HG03159 (cell line): ENCODE measurements around the gene CGNL1.

Experiments used
- ATAC-seq: cut with Tn5 transposase; IDR thresholded peaks from one replicate; pipeline ENCODE4 v1.9.1; 2021; ENCODE audit warnings: mild to moderate bottlenecking, moderate library complexity; ENCODE audit not compliant: unreplicated experiment

Gene CGNL1

DNA sequence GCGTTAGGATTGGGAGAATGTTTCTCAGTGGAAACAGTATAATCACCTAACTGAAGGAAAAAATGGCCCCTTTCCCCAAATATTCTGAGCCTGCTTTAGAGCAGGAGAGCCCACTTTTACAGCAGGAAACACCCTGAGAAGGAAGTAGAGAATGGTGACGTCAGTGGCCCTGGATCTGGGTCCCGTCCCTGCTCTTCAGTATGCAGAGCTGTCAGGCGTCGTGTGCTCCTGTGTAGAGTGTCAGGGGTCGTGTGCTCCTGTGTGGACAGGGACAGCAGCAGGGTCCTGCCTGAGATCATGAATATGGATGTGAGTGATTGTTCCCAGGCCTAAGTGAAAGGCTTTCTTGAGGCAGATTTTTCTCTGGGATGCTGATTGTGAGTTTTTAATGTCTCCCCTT, 45.2 kb downstream of the CGNL1 start:
- ATAC-seq = no peak

DNA sequence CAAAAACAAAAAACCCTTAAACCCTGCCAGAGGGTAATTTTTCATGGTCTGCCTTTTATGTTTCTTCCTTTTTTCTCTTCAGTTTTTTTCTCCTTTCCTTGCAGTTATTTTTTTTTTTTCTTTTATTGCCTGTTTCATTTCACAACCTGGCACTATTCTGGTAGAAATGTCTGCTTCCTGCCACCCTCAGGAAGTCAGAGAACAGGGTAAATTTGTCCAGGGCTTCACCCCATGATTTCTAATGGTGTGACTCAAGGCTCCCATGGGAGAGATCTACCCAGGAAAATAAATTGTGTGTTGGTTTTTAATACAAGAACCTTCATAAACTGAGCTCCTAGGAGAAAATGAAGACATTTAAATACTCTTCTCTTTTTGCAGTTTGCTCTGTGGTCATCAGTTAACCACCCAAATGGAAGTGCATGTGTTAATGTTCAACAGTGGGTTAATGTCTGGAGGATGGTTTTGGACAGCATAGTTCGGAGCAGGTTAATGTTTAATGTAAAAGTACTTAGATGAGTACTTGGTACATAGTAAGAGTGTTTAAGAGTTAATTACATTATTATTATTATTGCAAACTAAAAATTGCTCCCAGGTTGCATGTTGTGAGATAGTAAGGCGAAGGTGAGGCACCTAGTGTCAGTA, 45.9 kb downstream of the CGNL1 start:
- ATAC-seq = no peak

DNA sequence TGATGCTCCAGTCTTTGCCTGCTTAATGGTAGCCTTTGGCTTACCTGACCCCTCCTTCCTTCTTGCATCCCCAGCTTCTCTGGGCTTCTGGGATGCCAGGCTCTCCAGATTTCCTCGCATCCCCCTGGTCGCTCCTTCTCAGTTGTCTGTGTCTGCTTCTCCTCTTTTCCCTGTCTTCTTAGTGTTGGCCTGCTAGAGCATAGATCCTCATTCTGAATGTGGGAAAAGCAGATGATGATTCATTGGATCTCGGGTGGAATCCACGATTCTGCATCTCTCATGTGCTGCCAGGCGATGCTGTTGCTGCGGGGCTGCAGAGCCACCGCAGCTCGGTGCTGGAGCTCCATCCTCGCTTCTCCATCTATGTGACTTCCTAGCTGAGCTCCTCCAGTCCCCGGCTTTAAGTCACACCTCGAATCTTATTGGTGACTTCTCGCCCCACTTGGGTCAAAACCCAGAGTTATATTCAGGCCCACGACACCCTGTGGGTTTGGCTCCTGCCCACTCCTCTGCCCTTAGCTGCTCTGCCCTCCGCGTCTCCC, 47.4 kb downstream of the CGNL1 start:
- no peak for ATAC-seq

DNA sequence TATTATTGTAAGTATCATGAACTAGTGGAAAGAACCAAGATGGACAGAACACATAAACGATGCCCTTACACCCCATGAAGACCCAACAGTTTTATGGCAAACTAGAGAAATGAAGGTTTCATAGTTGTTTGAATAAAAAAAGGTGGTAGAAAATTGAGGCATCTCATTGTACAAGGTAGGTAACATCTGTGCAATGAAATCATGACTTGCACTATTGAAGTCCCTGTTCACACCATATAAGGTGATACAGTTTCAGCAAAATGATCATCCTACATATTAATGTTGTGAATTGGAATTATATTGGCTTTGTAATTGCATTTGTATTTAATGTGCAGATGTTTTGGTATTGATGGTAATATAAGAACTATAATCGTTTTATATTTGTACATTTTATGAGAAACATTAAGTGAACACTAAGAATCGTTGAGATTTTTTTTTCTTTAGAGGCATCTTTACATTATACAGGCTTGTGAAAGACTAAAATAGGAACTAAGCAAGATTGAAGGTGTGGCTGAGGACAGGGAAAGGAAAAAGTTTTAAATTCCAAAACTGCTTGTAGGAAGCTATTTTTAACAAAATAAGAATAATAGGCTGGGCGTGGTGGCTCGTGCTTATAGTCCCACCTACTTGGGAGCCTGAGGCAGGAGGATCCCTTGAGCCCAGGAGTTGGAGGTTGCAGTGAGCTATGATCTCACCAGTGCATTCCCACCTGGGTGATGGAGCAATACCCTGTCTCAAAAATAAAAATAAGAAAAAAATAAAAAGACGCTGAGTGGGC, 48.5 kb downstream of the CGNL1 start:
- ATAC-seq = no peak

DNA sequence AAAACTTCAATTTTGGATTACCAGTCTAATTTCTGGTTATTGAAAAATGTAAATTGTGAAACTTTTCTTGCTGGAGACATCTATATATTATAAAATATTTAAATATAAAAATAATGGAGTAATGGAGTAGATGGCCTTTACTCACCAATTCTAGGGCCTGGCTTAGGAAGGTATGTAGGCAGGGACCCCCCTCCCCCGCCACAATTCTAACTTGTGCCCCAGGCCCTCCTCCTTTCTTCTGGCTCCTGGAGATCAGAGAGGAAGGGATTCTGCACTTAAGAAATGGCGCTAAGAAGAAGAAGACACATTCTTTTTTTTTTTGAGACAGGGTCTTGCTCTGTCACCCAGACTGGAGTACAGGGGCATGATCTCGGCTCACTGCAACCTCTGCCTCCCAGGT, 49.5 kb downstream of the CGNL1 start:
- no peak for ATAC-seq

DNA sequence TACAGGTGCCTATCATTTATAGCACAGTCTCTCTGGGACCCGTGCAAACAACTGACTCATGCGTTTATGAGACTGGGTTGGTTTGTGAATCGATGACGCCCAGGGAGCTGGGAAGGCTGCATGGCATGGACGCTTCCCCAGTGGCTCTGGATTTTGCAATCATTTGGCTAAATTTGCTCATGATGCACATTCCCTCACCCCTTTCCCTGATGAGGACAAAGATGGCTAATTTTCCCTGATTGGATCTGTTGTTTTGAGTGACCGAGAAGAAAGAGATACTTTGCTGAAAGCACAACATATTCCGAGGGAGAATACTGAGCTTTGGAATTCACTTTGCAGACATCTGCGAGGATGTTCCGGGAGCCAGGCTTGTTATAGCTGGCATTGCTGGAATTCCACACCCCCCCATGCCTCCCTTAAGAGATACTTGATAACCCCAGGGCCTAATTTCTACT, 51.1 kb downstream of the CGNL1 start:
- no peak for ATAC-seq

DNA sequence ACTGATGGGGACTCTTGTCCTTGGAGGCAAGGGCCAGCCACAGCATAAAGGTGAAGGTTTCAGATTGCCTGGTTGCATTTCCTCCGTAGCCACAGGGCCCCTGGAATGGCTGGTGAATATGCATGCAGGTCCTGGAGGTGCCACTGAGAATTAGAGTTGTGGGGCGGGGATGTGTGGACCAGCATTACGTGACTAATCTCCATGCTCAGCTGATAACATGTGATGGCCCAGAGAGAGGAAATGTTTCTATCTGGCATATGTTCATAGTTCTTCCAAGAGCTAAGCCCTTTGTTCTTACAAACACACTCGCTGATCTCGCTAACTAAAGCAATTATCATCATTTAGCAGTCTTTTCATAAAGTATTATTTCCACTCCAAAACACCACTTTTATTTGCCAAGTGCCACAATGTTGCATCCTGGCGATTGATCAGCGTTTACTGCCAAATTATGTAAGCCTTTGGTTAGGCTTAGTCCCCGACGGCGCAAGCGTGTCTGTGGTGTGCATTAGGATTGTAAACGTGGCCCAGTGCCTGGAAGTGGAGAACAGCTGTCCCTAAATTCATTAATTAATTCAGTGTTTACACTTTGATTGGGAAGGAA, 55.9 kb downstream of the CGNL1 start:
- no peak for ATAC-seq

DNA sequence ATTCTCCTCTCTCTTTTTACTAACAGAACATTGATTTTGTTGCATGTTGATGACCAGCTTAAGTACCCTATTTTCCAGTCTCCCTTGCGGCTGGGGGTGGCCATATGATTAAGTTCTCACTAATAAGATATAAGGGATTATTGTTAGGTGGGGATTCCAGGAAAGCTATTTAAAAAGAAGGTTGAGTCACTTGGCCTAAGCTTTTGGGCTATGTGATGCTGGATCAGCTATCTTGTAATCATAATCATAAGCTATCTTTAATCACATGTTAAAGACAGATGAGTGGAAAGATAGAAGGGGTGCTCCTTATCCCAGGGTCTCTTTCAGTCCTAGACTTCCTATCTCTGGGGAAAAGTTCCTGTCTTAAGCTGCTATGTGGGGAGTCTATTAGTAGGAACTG, 59.9 kb downstream of the CGNL1 start:
- ATAC-seq = no peak

DNA sequence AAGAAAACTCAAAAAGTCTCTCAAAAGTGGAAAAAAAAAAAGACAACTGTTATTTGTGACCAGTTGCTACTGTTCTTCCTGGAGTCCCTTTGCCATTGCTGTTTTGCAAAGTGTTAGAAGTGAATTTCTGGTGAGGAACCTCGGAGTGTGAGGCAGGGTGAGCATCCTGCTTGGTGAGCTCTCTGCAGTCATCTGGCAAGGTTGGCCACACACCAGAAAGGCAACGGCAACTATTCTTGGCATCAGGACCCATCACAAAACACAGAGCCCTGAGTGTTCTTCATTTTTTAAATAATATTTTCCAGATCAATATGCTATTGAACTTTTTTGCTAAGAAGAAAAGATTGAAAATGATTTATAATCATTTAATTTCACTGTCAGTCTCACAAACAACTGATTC, 60.7 kb downstream of the CGNL1 start:
- no peak for ATAC-seq

DNA sequence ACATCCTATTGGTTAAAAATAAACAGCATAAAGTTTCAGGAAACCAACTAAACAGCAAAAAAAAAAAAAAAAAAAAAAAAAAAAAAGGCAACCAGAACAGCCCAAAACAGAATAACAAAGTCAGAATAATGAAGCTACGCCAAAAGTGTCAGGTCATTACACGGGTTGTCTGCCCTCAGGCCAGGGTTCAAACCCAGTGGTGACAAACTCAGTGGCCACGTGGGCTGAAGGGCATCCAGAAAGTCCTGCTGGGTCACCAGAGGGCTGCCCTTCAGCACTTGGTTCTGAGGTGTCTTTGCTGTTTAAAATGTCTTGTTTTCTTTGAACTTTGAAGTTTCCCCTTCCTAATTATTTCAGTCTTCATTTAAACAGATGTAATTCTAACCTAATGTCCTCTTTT, 61.3 kb downstream of the CGNL1 start:
- ATAC-seq = no peak

DNA sequence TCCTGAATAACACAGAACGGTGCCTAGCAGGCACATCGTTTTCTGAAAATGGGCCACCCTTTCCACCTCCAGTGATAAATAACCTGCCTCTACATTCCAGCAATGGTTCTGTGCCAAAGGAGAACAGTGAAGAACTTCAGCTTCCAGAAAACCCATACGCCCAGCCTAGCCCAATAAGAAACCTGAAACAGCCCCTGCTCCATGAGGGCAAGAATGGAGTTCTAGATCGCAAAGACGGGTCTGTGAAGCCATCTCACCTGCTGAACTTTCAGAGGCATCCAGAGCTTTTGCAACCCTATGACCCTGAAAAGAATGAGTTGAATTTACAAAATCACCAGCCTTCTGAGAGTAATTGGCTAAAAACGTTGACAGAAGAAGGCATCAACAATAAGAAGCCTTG, 61.9 kb downstream of the CGNL1 start:
- no peak for ATAC-seq

DNA sequence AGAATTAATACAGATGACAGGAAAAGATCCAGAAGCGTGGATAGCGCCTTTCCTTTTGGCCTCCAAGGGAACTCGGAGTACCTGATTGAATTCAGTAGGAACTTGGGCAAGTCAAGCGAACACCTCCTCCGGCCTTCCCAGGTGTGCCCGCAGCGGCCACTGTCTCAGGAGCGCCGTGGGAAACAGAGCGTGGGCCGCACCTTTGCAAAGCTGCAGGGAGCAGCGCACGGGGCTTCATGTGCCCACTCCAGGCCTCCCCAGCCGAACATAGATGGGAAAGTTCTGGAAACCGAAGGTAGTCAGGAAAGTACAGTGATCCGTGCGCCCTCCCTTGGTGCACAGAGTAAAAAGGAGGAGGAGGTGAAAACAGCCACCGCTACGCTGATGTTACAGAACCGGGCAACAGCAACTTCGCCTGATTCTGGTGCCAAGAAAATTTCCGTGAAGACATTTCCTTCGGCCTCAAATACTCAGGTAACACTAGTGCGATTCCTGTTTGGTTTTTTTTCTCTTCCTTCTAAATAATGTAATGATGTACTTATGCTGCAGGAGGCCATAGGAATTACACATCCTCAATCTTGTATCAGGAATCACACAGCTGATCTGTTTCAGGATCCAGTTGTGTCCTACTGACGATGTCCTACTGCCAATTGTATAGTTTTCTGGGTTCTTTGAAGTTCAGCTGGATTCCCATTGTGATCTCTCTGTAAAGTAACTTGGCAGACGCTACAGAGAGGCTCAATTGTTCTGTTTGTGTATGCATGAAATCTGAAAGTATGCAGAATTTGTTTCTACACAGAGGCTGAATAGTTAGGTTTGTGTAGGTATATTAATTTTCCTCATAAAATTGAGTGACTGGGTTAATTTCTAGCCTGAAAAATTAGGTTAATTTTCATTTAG, 63.1 kb downstream of the CGNL1 start:
- no peak for ATAC-seq

DNA sequence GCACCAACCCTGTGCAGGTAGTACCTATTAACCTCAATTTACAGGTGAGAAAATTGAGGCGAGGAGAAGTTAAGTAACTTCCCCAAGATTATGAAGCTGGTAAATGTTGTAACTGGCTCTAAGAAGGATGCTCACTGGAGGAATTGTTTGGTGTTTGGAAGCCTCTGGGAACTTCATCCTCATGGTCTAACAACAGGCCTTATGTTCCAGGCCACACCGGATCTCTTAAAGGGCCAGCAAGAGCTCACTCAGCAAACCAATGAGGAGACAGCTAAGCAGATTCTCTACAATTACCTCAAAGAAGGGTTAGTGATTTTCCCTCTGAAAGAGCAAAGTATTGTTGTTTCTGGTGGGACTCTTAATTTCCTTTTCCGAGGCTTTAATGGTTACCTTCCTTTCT, 63.9 kb downstream of the CGNL1 start:
- ATAC-seq = no peak

DNA sequence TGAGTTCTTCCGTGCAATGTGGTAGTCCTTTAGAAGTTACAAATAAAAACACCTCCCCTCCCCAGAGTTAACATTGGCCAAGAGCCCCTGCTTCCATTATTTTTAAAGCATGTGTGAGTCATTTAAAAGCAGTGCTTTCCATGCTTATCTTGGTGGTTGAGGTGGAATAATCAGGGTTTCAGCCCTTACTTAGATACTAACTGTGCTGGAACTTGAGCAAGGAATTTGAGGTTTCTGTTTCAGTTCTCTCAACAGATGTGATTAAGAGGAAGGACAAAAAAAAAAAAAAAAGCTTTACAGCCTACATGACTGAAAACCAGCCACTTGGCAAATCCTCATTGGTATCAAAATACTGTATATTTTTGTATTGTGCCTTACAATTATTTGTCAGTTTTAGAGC, 64.5 kb downstream of the CGNL1 start:
- no peak for ATAC-seq

DNA sequence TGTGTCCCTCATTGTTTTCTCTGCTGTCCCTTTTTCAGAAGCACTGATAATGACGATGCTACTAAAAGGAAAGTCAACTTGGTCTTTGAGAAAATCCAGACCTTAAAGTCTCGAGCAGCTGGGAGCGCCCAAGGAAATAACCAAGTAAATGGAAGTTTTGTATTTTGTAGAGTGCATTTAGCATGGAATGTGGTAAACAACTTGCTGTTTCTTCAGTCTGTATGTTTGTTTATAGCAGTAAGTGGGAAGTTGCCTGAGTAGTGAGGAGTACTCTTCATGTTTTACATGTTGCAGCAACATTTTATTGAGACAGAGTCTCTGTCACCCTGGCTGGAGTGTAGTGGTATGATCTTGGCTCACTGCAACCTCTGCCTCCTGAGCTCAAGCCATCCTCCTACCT, 66.0 kb downstream of the CGNL1 start:
- no peak for ATAC-seq

DNA sequence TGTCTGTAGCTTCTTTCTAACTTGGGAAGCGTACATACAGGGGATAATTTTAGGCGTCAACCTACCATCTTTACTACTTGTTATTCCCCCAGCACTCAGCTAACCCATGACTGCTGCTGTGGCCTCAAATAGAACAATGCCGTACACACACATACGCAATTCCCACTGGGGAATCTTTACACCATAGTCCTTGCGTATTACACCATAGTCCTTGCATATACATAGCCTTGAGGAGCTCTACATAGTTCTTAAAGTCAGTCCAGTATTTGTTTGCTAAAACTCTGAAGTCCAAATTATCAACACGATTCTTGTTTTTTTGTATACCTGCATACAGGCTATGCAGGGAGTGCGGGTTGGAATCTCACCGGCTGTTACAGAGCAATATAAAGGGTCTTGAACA, 67.2 kb downstream of the CGNL1 start:
- ATAC-seq = no peak

DNA sequence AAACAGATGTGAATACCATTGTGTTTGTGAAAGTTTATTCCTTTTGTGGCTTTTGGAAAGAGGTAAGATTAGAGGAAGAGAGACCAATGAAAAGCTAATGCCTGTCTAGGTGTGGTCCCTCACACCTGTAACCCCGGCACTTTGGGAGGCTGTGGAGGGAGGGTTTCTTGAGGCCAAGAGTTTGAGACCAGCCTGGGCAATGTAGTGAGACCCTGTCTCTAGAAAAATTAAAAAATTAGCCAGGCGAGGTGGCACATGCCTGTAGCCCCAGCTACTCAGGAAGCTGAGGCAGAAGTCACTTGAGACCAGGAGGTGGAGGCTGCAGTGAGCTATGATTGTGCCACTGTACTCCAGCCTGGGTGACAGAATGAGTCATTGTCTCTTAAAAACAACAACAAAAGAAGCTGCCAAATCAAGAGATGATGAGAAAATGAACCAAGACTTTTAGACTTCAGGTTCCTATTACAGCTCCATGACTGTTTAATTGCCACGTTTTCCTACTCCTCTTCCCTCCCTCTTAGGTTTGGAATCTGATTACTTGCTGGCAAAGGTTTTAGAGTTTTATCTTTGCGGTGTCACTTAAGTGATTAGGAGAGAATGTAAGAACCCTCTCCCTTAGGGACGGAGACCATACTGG, 68.7 kb downstream of the CGNL1 start:
- ATAC-seq = no peak

DNA sequence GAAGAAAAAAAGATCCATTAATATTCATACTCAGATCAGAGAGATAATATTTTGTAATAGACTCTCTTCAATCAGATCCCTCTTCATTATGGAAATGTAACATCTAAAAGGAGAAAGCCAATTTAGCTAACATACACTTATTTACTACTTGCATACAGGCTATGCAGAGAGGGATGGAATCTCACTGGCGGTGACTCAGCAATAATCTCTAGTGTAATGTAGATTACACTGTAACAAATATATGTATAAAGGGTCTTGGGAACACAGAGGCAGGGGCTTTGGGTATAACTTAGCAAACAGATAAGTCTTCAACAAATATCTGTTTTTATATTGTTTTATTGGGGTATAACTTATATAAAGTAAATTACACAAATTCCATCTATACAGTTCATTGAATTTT, 69.6 kb downstream of the CGNL1 start:
- no peak for ATAC-seq

DNA sequence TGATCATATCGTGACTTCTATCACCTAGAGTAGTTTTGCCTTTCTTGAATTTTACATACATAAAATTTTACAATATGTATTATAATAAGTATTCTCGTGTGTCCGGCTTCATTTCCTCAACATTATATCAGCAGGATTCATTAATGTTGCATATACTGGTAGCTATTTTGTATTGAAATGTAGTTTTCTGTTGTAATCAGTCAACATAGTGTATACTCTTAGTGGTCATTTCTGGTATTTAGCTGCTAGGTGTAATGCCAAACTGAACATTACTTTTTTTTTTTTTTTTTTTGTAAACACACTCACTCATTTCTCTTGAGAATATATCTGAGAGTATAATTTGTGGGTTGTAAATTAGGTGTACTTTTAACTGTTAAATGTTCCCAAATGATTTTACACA, 70.1 kb downstream of the CGNL1 start:
- ATAC-seq = no peak

DNA sequence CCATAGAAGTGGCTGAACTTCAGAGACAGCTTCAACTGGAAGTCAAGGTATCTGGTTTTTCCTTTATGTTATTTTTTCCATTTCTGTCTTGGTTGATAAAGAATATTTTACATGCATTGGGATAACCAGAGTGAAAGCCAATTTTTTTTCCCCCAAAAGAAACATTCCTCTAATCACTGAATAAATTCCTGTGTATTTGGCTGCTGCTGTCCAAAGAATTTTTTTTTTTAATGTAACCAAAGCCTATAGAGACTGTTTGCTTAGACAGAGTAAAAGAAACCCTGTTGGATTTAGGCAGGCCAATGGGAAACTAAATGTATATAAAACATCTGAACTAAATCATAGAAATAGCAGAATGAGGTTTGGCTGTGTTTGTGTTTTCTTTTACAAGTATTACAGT, 75.2 kb downstream of the CGNL1 start:
- no peak for ATAC-seq
